Measurements from ENCODE around the gene SF3A2.
"Not testable (repeated sequence)": the region's sequence is repeated elsewhere in the genome, so short reads cannot be mapped to it uniquely, and the experiment has no call there.

SF3A2 gene

GRCh38 chr19:2274185-2274711 lies 37.6 kb downstream of the SF3A2 start:
- in situ Hi-C loops (cut with HindIII; ENCODE audit: low pct_unique_long_range_greater_than_20kb, low sequenced_read_pairs), result no loop called here
- TF ChIP-seq JUND (IDR thresholded peaks at IDR 0.05; ENCODE audit: low read depth), result no peak
- DNase-seq (ENCODE audit: low read depth in 1 of 2, low spot score in 1 of 2), result no peak

GRCh38 chr19:2274931-2275535 lies 38.4 kb downstream of the SF3A2 start:
- no peak for TF ChIP-seq JUND (IDR thresholded peaks at IDR 0.05; ENCODE audit: low read depth)
- peak; percentile 65 to 75 for DNase-seq (ENCODE audit: low read depth in 1 of 2, low spot score in 1 of 2)
- in situ Hi-C loops (cut with HindIII; ENCODE audit: low pct_unique_long_range_greater_than_20kb, low sequenced_read_pairs), result no loop called here

- in situ Hi-C loops (cut with HindIII; ENCODE audit: low pct_unique_long_range_greater_than_20kb, low sequenced_read_pairs), result no loop called here
- TF ChIP-seq JUND (IDR thresholded peaks at IDR 0.05; ENCODE audit: low read depth), result no peak
- no peak for DNase-seq (ENCODE audit: low read depth in 1 of 2, low spot score in 1 of 2)
Measured at GRCh38 chr19:2275588-2276428, 39.2 kb downstream of the SF3A2 start.

- DNase-seq (ENCODE audit: low read depth in 1 of 2, low spot score in 1 of 2), result no peak
- in situ Hi-C loops (cut with HindIII; ENCODE audit: low pct_unique_long_range_greater_than_20kb, low sequenced_read_pairs), result no loop called here
- no peak for TF ChIP-seq JUND (IDR thresholded peaks at IDR 0.05; ENCODE audit: low read depth)
Measured at GRCh38 chr19:2276429-2276986, 39.9 kb downstream of the SF3A2 start.

- DNase-seq (ENCODE audit: low read depth in 1 of 2, low spot score in 1 of 2), result no peak
- no peak for TF ChIP-seq JUND (IDR thresholded peaks at IDR 0.05; ENCODE audit: low read depth)
- in situ Hi-C loops (cut with HindIII; ENCODE audit: low pct_unique_long_range_greater_than_20kb, low sequenced_read_pairs), result no loop called here
Measured at GRCh38 chr19:2277138-2277537, 40.5 kb downstream of the SF3A2 start.

GRCh38 chr19:2278459-2279158 lies 42.0 kb downstream of the SF3A2 start:
- TF ChIP-seq JUND (IDR thresholded peaks at IDR 0.05; ENCODE audit: low read depth), result no peak
- DNase-seq (ENCODE audit: low read depth in 1 of 2, low spot score in 1 of 2), result no peak
- in situ Hi-C loops (cut with HindIII; ENCODE audit: low pct_unique_long_range_greater_than_20kb, low sequenced_read_pairs), result no loop called here

- in situ Hi-C loops (cut with HindIII; ENCODE audit: low pct_unique_long_range_greater_than_20kb, low sequenced_read_pairs), result no loop called here
- TF ChIP-seq JUND (IDR thresholded peaks at IDR 0.05; ENCODE audit: low read depth), result no peak
Measured at GRCh38 chr19:2280633-2281264, 44.1 kb downstream of the SF3A2 start.

GRCh38 chr19:2281265-2282061 lies 44.8 kb downstream of the SF3A2 start:
- in situ Hi-C loops (cut with HindIII; ENCODE audit: low pct_unique_long_range_greater_than_20kb, low sequenced_read_pairs); DNase-seq (ENCODE audit: low read depth in 1 of 2, low spot score in 1 of 2): not testable (repeated sequence)

More at GRCh38 chr19:2280633-2281264, 44.1 kb downstream of the SF3A2 start:
- no peak for DNase-seq (ENCODE audit: low read depth in 1 of 2, low spot score in 1 of 2)

GRCh38 chr19:2282062-2282861 lies 45.6 kb downstream of the SF3A2 start, which contains the start of gene PEAK3:
Gene PEAK3, minus strand, starts transcription at chr19:2282175. Its CDS starts 1,244 bp downstream, at chr19:2280931.
- in situ Hi-C loops (cut with HindIII; ENCODE audit: low pct_unique_long_range_greater_than_20kb, low sequenced_read_pairs), result no loop called here
- no peak for TF ChIP-seq JUND (IDR thresholded peaks at IDR 0.05; ENCODE audit: low read depth)

GRCh38 chr19:2282862-2283237 lies 46.2 kb downstream of the SF3A2 start:
- no peak for TF ChIP-seq JUND (IDR thresholded peaks at IDR 0.05; ENCODE audit: low read depth)
- no peak for DNase-seq (ENCODE audit: low read depth in 1 of 2, low spot score in 1 of 2)
- in situ Hi-C loops (cut with HindIII; ENCODE audit: low pct_unique_long_range_greater_than_20kb, low sequenced_read_pairs), result no loop called here

More at GRCh38 chr19:2282062-2282861, 45.6 kb downstream of the SF3A2 start, which contains the start of gene PEAK3:
- no peak for DNase-seq (ENCODE audit: low read depth in 1 of 2, low spot score in 1 of 2)
